Measurements from ENCODE around the gene ECHDC3.

The ECHDC3 gene

GRCh38 chr10:11773761-11774441 is 31.7 kb downstream of the ECHDC3 start:
- no peak overlapping the region for H3K4me2 ChIP-seq
- H3K9ac ChIP-seq, result no peak overlapping the region
- no peaks in the 10 kb centered on the region for H3K4me1 ChIP-seq
- no peaks in the 10 kb centered on the region for H3K27me3 ChIP-seq
- H3K36me3 ChIP-seq, result no peaks in the 10 kb centered on the region
- H3K4me3 ChIP-seq, result no peak overlapping the region
- H3K9me3 ChIP-seq, result peaks cover 3% of the 10 kb centered on the region; the same call in 1 of the 2 replicates
- no peaks in the 10 kb centered on the region for H4K20me1 ChIP-seq
- H3K27ac ChIP-seq, result no peak overlapping the region
- TF ChIP-seq Cebpa-rat (IDR thresholded peaks at IDR 0.05), result no peak

- no peaks in the 10 kb centered on the region for H3K4me1 ChIP-seq
- no peak overlapping the region for H3K4me3 ChIP-seq
- no peaks in the 10 kb centered on the region for H3K36me3 ChIP-seq
- no peaks in the 10 kb centered on the region for H3K27me3 ChIP-seq
- no peak overlapping the region for H3K27ac ChIP-seq
- no peak overlapping the region for H3K4me2 ChIP-seq
- no peaks in the 10 kb centered on the region for H4K20me1 ChIP-seq
- no peak overlapping the region for H3K9ac ChIP-seq
- peaks cover 8% of the 10 kb centered on the region; the same call in 1 of the 2 replicates for H3K9me3 ChIP-seq
- no peak for TF ChIP-seq Cebpa-rat (IDR thresholded peaks at IDR 0.05)
Measured at GRCh38 chr10:11775412-11775811, 33.2 kb downstream of the ECHDC3 start.

GRCh38 chr10:11776080-11776479 is 33.9 kb downstream of the ECHDC3 start:
- no peak for TF ChIP-seq Cebpa-rat (IDR thresholded peaks at IDR 0.05)

GRCh38 chr10:11781114-11781513 is 38.9 kb downstream of the ECHDC3 start:
- H3K27me3 ChIP-seq, result no peaks in the 10 kb centered on the region
- H3K4me3 ChIP-seq, result no peak overlapping the region
- no peak overlapping the region for H3K27ac ChIP-seq
- no peaks in the 10 kb centered on the region for H4K20me1 ChIP-seq
- no peaks in the 10 kb centered on the region for H3K36me3 ChIP-seq
- H3K4me2 ChIP-seq, result no peak overlapping the region
- peaks cover 8% of the 10 kb centered on the region; the same call in 1 of the 2 replicates for H3K9me3 ChIP-seq
- TF ChIP-seq Cebpa-rat (IDR thresholded peaks at IDR 0.05), result no peak
- no peak overlapping the region for H3K9ac ChIP-seq
- no peaks in the 10 kb centered on the region for H3K4me1 ChIP-seq

More at GRCh38 chr10:11776080-11776479, 33.9 kb downstream of the ECHDC3 start:
- no peak overlapping the region for H3K9ac ChIP-seq
- no peaks in the 10 kb centered on the region for H3K4me1 ChIP-seq
- H4K20me1 ChIP-seq, result no peaks in the 10 kb centered on the region
- H3K27ac ChIP-seq, result no peak overlapping the region
- no peak overlapping the region for H3K4me3 ChIP-seq
- no peak overlapping the region for H3K4me2 ChIP-seq
- H3K36me3 ChIP-seq, result no peaks in the 10 kb centered on the region
- H3K9me3 ChIP-seq, result peaks cover 8% of the 10 kb centered on the region; the same call in 1 of the 2 replicates
- no peaks in the 10 kb centered on the region for H3K27me3 ChIP-seq

- H4K20me1 ChIP-seq, result no peaks in the 10 kb centered on the region
- no peak overlapping the region for H3K4me3 ChIP-seq
- no peak overlapping the region for H3K27ac ChIP-seq
- H3K9ac ChIP-seq, result no peak overlapping the region
- H3K27me3 ChIP-seq, result no peaks in the 10 kb centered on the region
- no peak overlapping the region for H3K4me2 ChIP-seq
- peaks cover 8% of the 10 kb centered on the region; the same call in 1 of the 2 replicates for H3K9me3 ChIP-seq
- no peaks in the 10 kb centered on the region for H3K4me1 ChIP-seq
- no peaks in the 10 kb centered on the region for H3K36me3 ChIP-seq
- TF ChIP-seq Cebpa-rat (IDR thresholded peaks at IDR 0.05), result no peak
Measured at GRCh38 chr10:11782793-11783557, 40.8 kb downstream of the ECHDC3 start.

GRCh38 chr10:11783558-11783865 is 41.3 kb downstream of the ECHDC3 start:
- H3K4me2 ChIP-seq, result no peak overlapping the region
- no peak overlapping the region for H3K4me3 ChIP-seq
- no peaks in the 10 kb centered on the region for H3K36me3 ChIP-seq
- peaks cover 8% of the 10 kb centered on the region; the same call in 1 of the 2 replicates for H3K9me3 ChIP-seq
- no peaks in the 10 kb centered on the region for H3K27me3 ChIP-seq
- H3K9ac ChIP-seq, result no peak overlapping the region
- no peaks in the 10 kb centered on the region for H3K4me1 ChIP-seq
- no peak for TF ChIP-seq Cebpa-rat (IDR thresholded peaks at IDR 0.05)
- H3K27ac ChIP-seq, result no peak overlapping the region
- no peaks in the 10 kb centered on the region for H4K20me1 ChIP-seq

GRCh38 chr10:11787374-11787773 is 45.2 kb downstream of the ECHDC3 start:
- Histone ChIP-seq H3K36me3 (no peaks in the 10 kb centered on the region), H3K4me2 (no peak overlapping the region), H3K4me3 (no peak overlapping the region), H3K27me3 (no peaks in the 10 kb centered on the region), H3K4me1 (no peaks in the 10 kb centered on the region), H3K9me3 (no peaks in the 10 kb centered on the region), H3K9ac (no peak overlapping the region), H4K20me1 (no peaks in the 10 kb centered on the region), H3K27ac (no peak overlapping the region)
- TF ChIP-seq Cebpa-rat (IDR thresholded peaks at IDR 0.05), result no peak

- Histone ChIP-seq H3K27me3 (no peaks in the 10 kb centered on the region), H3K9ac (no peak overlapping the region), H3K27ac (no peak overlapping the region), H4K20me1 (no peaks in the 10 kb centered on the region), H3K36me3 (no peaks in the 10 kb centered on the region), H3K4me1 (no peaks in the 10 kb centered on the region), H3K4me3 (no peak overlapping the region), H3K9me3 (no peaks in the 10 kb centered on the region), H3K4me2 (no peak overlapping the region)
- TF ChIP-seq Cebpa-rat (IDR thresholded peaks at IDR 0.05), result no peak
Measured at GRCh38 chr10:11787846-11788245, 45.7 kb downstream of the ECHDC3 start.

- Histone ChIP-seq H3K4me2 (no peak overlapping the region), H3K4me1 (no peaks in the 10 kb centered on the region), H3K27ac (no peak overlapping the region)
Measured at GRCh38 chr10:11789306-11789705, 47.1 kb downstream of the ECHDC3 start.

GRCh38 chr10:11789956-11790355 is 47.8 kb downstream of the ECHDC3 start:
- no peak overlapping the region for H3K27ac ChIP-seq
- H3K4me1 ChIP-seq, result no peaks in the 10 kb centered on the region
- no peak for TF ChIP-seq Cebpa-rat (IDR thresholded peaks at IDR 0.05)
- no peaks in the 10 kb centered on the region for H4K20me1 ChIP-seq
- no peaks in the 10 kb centered on the region for H3K36me3 ChIP-seq
- no peak overlapping the region for H3K9ac ChIP-seq
- no peak overlapping the region for H3K4me2 ChIP-seq
- H3K4me3 ChIP-seq, result no peak overlapping the region
- H3K9me3 ChIP-seq, result no peaks in the 10 kb centered on the region
- H3K27me3 ChIP-seq, result no peaks in the 10 kb centered on the region

More at GRCh38 chr10:11789306-11789705, 47.1 kb downstream of the ECHDC3 start:
- Histone ChIP-seq H4K20me1 (no peaks in the 10 kb centered on the region), H3K27me3 (no peaks in the 10 kb centered on the region), H3K9me3 (no peaks in the 10 kb centered on the region), H3K36me3 (no peaks in the 10 kb centered on the region), H3K9ac (no peak overlapping the region), H3K4me3 (no peak overlapping the region)
- no peak for TF ChIP-seq Cebpa-rat (IDR thresholded peaks at IDR 0.05)
